HTR-8/SVneo (cell line): ENCODE data around the gene NFKB2.
A peak's percentile ranks its signal among the peaks of the same experiment; 100 is the strongest.

Source experiments
- DNase-seq: peaks from one replicate; pipeline ENCODE4 v3.0.0; 2011; ENCODE audit warnings: low spot score, mixed read lengths; ENCODE audit not compliant: insufficient read length
- FAIRE-seq: peaks from 2 replicates; lab custom pipeline; 2011; peaks lifted over from hg19 to GRCh38; lab: Jason Lieb, UNC

The NFKB2 gene

DNA sequence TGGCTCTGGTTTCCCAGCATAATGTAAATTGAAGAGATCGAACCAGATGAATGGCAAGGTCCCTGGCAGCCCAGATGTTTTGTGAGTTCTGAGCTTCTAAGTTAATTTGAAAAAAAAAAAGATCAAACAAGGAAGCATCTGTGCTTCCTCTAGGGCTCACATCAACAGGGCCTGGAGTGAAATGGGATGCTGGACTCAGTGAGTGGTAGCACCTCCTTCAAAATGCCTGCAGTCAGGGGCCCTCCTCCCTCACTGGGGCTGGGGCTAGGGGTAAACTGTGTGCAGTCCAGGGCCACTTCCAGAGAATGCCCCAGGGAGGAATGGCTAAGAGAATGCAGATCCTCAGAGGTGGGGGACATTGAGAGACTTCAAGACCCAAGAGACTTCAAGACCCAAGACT is 42.9 kb downstream of the NFKB2 start:
- DNase-seq = no peak
- FAIRE-seq = no peak

DNA sequence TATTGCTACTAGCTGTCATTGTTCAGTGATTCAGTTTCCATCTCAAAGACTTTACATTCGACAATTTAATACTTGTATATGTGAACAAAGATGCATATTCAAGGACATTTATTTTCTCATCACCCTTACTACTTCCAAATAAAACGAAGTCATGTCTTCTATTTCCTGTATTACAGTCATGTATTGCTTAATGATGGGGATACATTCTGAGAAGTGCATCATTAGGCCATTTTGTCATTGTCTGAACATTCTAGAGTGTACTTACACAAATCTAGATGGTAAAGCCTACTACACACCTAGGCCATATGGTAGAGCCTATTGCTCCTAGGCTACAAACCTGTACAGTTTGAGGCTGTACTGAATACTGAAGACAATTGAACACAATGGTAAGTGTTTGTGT is 49.3 kb downstream of the NFKB2 start:
- DNase-seq = no peak
- FAIRE-seq = no peak

DNA sequence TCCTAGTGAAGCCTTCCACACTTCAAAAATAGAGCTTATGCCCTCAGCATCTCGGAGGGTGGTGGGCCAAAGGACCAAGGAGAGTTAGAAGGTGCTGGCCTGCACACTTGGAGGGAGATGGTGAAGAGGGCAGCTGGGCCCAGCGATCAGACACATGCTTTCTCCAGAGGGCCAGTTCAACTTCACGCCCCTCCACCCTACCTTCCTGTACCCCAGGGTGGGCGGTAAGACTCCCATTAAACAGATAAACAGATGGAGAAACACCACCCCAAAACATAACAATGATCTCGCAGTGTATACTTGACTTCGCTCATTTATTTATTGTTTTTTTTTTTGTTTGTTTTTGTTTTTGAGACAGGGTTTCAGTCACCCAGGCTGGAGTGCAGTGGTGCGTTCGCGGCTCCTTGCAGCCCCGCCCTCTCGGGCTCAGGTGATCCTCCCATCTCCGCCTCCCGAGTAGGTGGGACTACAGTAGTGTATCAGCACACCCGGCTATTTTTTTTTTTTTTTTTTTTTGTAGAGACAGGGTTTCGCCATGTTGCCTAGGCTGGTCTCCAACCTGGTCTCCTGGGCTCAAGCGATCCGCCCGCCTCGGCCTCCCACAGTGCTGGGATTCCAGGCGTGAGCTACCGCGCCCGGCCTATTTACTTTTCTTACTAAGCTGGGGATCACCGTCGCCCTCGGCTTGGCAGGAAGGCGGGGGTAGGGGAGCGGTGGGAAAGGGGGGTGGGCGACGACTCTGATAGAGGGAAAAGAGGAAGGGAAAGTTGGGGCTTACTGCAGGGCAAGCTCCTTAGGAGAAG is 54.0 kb downstream of the NFKB2 start:
- FAIRE-seq (no peak), DNase-seq (peak; percentile 59)

DNA sequence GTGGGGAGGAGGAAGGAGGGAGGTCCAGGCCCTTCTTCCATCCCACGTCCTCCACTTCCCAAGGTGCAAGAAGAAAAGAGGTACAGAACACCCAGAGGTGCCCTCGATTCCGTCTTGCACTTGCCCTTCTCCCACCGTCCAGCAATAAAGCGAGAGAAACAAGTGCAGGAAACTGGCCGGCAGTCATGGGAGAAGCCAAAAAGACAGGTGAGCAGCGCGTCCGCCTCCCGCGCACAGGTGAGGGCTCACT is 54.5 kb downstream of the NFKB2 start:
- FAIRE-seq (no peak), DNase-seq (no peak)

DNA sequence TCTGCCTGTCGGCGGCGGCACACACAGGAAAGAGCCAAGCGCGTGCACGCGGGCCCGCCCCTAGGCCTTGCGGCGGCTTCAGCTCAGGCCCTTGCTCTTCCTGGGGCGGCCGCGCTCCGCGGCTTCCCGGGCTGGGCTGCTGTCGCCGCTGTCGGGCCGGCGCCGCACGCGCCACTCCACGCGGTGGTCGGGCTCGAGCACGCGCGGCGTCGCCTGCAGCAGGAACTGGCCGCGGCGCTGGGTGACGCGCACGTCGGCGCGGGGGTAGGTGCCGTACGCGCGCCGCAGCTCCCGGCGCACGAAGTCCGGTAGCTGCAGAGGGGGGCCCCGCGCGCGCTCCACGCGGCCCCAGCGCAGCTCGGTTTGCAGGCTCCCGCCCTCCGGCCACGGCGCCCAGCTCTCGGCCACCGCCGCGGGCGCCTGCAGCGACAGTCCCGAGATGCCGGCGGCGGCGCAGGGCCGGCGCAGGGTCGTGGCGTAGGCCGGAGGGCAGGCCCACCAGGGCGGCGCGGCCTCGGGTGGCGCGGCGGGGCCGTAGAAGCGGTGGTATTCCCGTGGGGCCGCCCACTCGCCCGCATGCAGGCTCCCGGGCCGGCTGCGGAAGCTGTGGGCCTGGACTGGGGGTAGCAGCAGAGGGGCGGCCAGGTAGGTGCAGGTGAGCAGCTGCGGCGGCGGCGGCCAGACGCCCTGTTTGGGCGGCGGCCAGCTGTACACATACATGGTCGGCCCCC is 55.0 kb downstream of the NFKB2 start:
- peak; percentile 85 for DNase-seq
- peak; percentile 93 for FAIRE-seq

DNA sequence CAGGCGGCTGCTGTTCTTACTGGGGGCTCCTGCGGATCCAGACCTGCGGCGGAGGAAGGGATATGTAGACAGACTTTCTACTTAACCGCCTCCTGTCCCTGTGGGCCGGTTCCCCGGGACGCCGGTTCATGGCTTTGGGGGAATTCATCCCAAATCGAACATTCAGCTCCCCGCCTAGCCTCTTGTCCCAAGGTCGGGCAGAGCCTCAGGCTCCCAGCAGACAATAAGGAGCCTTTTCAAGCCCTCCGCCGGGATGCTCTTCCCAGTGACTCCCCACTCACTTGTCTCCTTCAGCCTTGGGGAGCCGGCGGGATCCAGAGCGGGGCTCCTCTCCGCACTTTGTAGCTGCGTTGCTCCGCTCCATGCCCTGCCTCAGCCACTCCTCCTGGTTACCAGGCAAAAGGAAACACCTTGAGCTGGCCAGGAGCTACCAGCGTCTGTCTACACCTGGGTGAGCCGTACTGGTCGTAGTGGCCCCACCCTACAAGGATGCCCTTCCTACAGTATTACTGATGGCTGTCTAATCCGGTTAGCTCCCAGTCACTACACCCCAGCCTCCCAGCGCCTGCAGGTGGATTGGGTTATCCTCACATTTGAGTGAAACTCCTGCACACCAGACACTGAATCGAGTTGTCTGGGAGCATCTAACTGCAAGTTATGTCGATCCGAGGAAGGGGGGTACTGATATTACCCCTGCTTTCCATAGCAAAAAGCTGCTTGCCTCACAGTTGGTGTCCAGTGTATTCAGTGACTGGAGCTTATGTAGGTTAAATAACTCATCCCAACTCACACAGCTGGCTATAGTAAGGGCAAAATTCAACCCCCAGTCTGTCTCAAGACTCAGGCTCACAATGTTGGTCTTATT is 55.8 kb downstream of the NFKB2 start, which contains the start of gene C10orf95:
Gene C10orf95 (minus strand): TSS at position 439 of the 865 bp plus-strand sequence. CDS start 450 bp downstream, outside the sequence.
- no peak for DNase-seq
- no peak for FAIRE-seq
